Hepatocyte (in vitro differentiated cells): ENCODE results near the gene NOX5.

Source experiments
- CTCF ChIP-seq: fragments of 200-600 bp; sonication (generic); IDR thresholded peaks from 2 replicates; pipeline ENCODE4 v1.5.1; 2016; ENCODE audit warnings: antibody characterized with exemption, mild to moderate bottlenecking; ENCODE audit not compliant: poor library complexity
- EZH2 ChIP-seq: fragments of 200-600 bp; sonication (generic); IDR thresholded peaks from 2 replicates; pipeline ENCODE4 v1.6.1; 2016; ENCODE audit warnings: antibody characterized with exemption, mild to moderate bottlenecking, borderline replicate concordance

GRCh38 chr15:69099941-69100340, 85.4 kb downstream of the NOX5 start:
- TF ChIP-seq EZH2 (no peak), CTCF (no peak)
